Liver (tissue), 9 donors: ENCODE results near the gene PPP1R14D. TPM values are rescaled to one million over a fixed set of nuclear protein-coding genes. Genes with fewer than 3 reads are reported as not detected.

Source experiments
- DNase-seq: peaks from one replicate; pipeline ENCODE4 v3.0.0-alpha.2; 2017; ENCODE audit warnings: low spot score
- H3K27ac ChIP-seq, 2 donors: one replicate each; pipeline ENCODE4 v1.7.0; 2013; ENCODE audit warnings: inconsistent platforms in 2 of 2, low read length in 2 of 2, control low read depth in 1 of 2, low read depth in 1 of 2, mild to moderate bottlenecking in 1 of 2
- H3K27me3 ChIP-seq, 4 donors: one replicate each; pipeline versions ENCODE4 v1.6.1 to v1.7.0; 2013; ENCODE audit warnings: low read length in 3 of 4, inconsistent platforms in 1 of 4, mild to moderate bottlenecking in 1 of 4, moderate library complexity in 1 of 4; ENCODE audit not compliant: control insufficient read depth in 4 of 4, insufficient read depth in 4 of 4
- H3K36me3 ChIP-seq, 4 donors: one replicate each; pipeline versions ENCODE4 v1.6.1 to v1.7.0; 2013; ENCODE audit warnings: low read length in 3 of 4, mild to moderate bottlenecking in 3 of 4, low read depth in 1 of 4, moderate library complexity in 1 of 4; ENCODE audit not compliant: control insufficient read depth in 4 of 4, insufficient read depth in 3 of 4
- H3K4me1 ChIP-seq, 4 donors: one replicate each; pipeline versions ENCODE4 v1.6.1 to v1.7.0; 2013; ENCODE audit warnings: low read length in 3 of 4, mild to moderate bottlenecking in 3 of 4, moderate library complexity in 1 of 4; ENCODE audit not compliant: control insufficient read depth in 4 of 4, insufficient read depth in 4 of 4
- H3K4me3 ChIP-seq, 3 donors: one replicate each; pipeline versions ENCODE4 v1.6.1 to v1.7.0; 2013; ENCODE audit warnings: low read length in 3 of 3, control low read depth in 1 of 3, low read depth in 1 of 3, mild to moderate bottlenecking in 1 of 3
- H3K9ac ChIP-seq, 2 donors: one replicate each; pipeline ENCODE4 v1.7.0; 2013; ENCODE audit warnings: low read length in 2 of 2, mild to moderate bottlenecking in 2 of 2, moderate library complexity in 2 of 2, control low read depth in 1 of 2, low read depth in 1 of 2
- H3K9me3 ChIP-seq, 4 donors: one replicate each; pipeline versions ENCODE4 v1.6.1 to v1.7.0; 2013; ENCODE audit warnings: low read length in 3 of 4; ENCODE audit not compliant: control insufficient read depth in 4 of 4
- ATF3 ChIP-seq: IDR thresholded peaks from 2 replicates; pipeline ENCODE4 v1.6.1; 2016; ENCODE audit warnings: antibody characterized with exemption
- CTCF ChIP-seq: fragments of 150-350 bp; IDR thresholded peaks from 2 replicates; pipeline ENCODE4 v1.5.1; 2017; ENCODE audit warnings: improper control_type of control experiment, low read depth, low read length; ENCODE audit not compliant: missing input control
- EGR1 ChIP-seq, 2 donors: IDR thresholded peaks; 2 replicates each; pipeline ENCODE4 v1.6.1; 2016 to 2018; ENCODE audit warnings: antibody characterized with exemption in 2 of 2, low read depth in 2 of 2
- FOXA1 ChIP-seq: IDR thresholded peaks from 2 replicates; pipeline ENCODE4 v1.6.1; 2016; ENCODE audit warnings: antibody characterized with exemption
- FOXA2 ChIP-seq: IDR thresholded peaks from 2 replicates; pipeline ENCODE4 v1.6.1; 2016; ENCODE audit warnings: antibody characterized with exemption
- GABPA ChIP-seq, 2 donors: IDR thresholded peaks in 1 of 2; conservative IDR thresholded peaks in 1 of 2; 2 replicates each; pipeline ENCODE4 v1.6.1; 2016; ENCODE audit warnings: antibody characterized with exemption in 2 of 2, mild to moderate bottlenecking in 1 of 2, moderate library complexity in 1 of 2
- HNF4A ChIP-seq, 2 donors: conservative IDR thresholded peaks; 2 replicates each; pipeline ENCODE4 v1.6.1; 2016; ENCODE audit warnings: antibody characterized with exemption in 2 of 2, mild to moderate bottlenecking in 2 of 2
- HNF4G ChIP-seq: IDR thresholded peaks from 2 replicates; pipeline ENCODE4 v1.6.1; 2016; ENCODE audit warnings: antibody characterized with exemption
- JUND ChIP-seq, 2 donors: IDR thresholded peaks; 2 replicates each; pipeline ENCODE4 v1.6.1; 2016; ENCODE audit warnings: antibody characterized with exemption in 2 of 2
- MAX ChIP-seq: IDR thresholded peaks from 2 replicates; pipeline ENCODE4 v1.6.1; 2016; ENCODE audit warnings: antibody characterized with exemption
- NR2F2 ChIP-seq: IDR thresholded peaks from 2 replicates; pipeline ENCODE4 v1.6.1; 2016; ENCODE audit warnings: antibody characterized with exemption
- REST ChIP-seq: IDR thresholded peaks from 2 replicates; pipeline ENCODE4 v1.6.1; 2016; ENCODE audit warnings: antibody characterized with exemption, mild to moderate bottlenecking
- RXRA ChIP-seq, 2 donors: IDR thresholded peaks; 2 replicates each; pipeline ENCODE4 v1.6.1; 2017 to 2018; ENCODE audit warnings: antibody characterized with exemption in 2 of 2, mild to moderate bottlenecking in 1 of 2
- SP1 ChIP-seq: IDR thresholded peaks from 2 replicates; pipeline ENCODE4 v1.6.1; 2018; ENCODE audit warnings: antibody characterized with exemption, mild to moderate bottlenecking
- TAF1 ChIP-seq: conservative IDR thresholded peaks from 2 replicates; pipeline ENCODE4 v1.6.1; 2016; ENCODE audit warnings: antibody characterized with exemption, mild to moderate bottlenecking
- YY1 ChIP-seq: IDR thresholded peaks from 2 replicates; pipeline ENCODE4 v1.6.1; 2016; ENCODE audit warnings: antibody characterized with exemption, mild to moderate bottlenecking
- ZBTB33 ChIP-seq: IDR thresholded peaks from 2 replicates; pipeline ENCODE4 v1.6.1; 2016; ENCODE audit warnings: antibody characterized with exemption
- WGBS: extraction: QIAGEN DNeasy Blood & Tissue Kit; methylation state at CpG from one replicate; pipeline ENCODE4 v1.1.7; 2013; 5-methylcytosine and 5-hydroxymethylcytosine counted together
- polyA plus RNA-seq, 2 donors: library from polyadenylated mRNA; stranded (reverse) in 1 of 2; unstranded in 1 of 2; fragments of 200-250 nt in 1 of 2; fragments of >200 nt in 1 of 2; fragmentation: Nextera tagmentation in 1 of 2; extraction: Ambion mirVana in 1 of 2; gene quantifications; one replicate each; pipeline versions ENCODE4 v1.2.1 to v1.2.3, GENCODE V29; 2013 to 2015
- total RNA-seq, 2 donors: library from RNA; depleted of rRNA; stranded (reverse); fragments of >200 nt; gene quantifications; one replicate each; pipeline ENCODE4 v1.2.3, GENCODE V29; 2014
- donor health status: healthy.
- donor health status: healthy.
- donor health status: healthy.
- donor health status: healthy.
- donor health status: healthy.

PPP1R14D gene
- total and polyA plus RNA-seq, 4 donors, result not detected

GRCh38 chr15:40843261-40843884 is 14.9 kb upstream of the PPP1R14D start:
- Histone ChIP-seq H3K9me3 (no peaks in the 10 kb centered on the region), H3K4me1 (peaks cover 8 to 20% (median 10%) of the 10 kb centered on the region in 4 donors), H3K27me3 (peaks cover 0 to 2% (median 1%) of the 10 kb centered on the region in 4 donors), H3K36me3 (no peaks in the 10 kb centered on the region), H3K9ac (no peak overlapping the region), H3K4me3 (peak overlapping the region in 1 of 3 donors; percentile 46), H3K27ac (no peak overlapping the region)
- WGBS, result 21% methylated on average over 34 of the region's 34 CpGs
- no peak for TF ChIP-seq CTCF
- DNase-seq, result no peak

- DNase-seq, result no peak
- Histone ChIP-seq H3K4me3 (no peak overlapping the region), H3K9me3 (no peaks in the 10 kb centered on the region), H3K27me3 (peaks cover 0 to 2% (median 1%) of the 10 kb centered on the region in 4 donors), H3K4me1 (peaks cover 8 to 16% (median 10%) of the 10 kb centered on the region in 4 donors), H3K9ac (no peak overlapping the region), H3K36me3 (no peaks in the 10 kb centered on the region), H3K27ac (no peak overlapping the region)
- no peak for TF ChIP-seq RXRA (IDR thresholded peaks at IDR 0.05)
- TF ChIP-seq HNF4A (conservative IDR thresholded peaks at IDR 0.05), result no peak
- TF ChIP-seq JUND (IDR thresholded peaks at IDR 0.05), result no peak
- no peak for TF ChIP-seq REST
- TF ChIP-seq ZBTB33, result no peak
- TF ChIP-seq NR2F2, result no peak
- no peak for TF ChIP-seq TAF1
- TF ChIP-seq HNF4G, result no peak
- no peak for TF ChIP-seq EGR1 (IDR thresholded peaks at IDR 0.05; ENCODE audit: low read depth in 2 of 2)
- no peak for TF ChIP-seq GABPA (IDR thresholded peaks at IDR 0.05 in 1 of 2, conservative IDR thresholded peaks at IDR 0.05 in 1 of 2)
- TF ChIP-seq MAX, result no peak
- no peak for TF ChIP-seq CTCF
- TF ChIP-seq FOXA2, result no peak
- TF ChIP-seq SP1, result no peak
- TF ChIP-seq ATF3, result no peak
- no peak for TF ChIP-seq YY1
- no peak for TF ChIP-seq FOXA1
- WGBS, result 88% methylated on average over 2 of the region's 2 CpGs
These were observed 13.2 kb upstream of the PPP1R14D start for GRCh38 chr15:40841741-40842140.
